Measurements from ENCODE around the gene LRP1-AS. TPM values are rescaled to one million over a fixed set of nuclear protein-coding genes. Genes with fewer than 3 reads are reported as not detected.

Gene LRP1-AS
- total and polyA plus RNA-seq, 10 of the 15 experiments (the other 5 are each of a cell fraction or from before 2014, with no cell fraction given) = not detected

- H3K4me2 ChIP-seq (ENCODE audit: control insufficient read depth, insufficient read depth) = no peak overlapping the region
- H2AFZ ChIP-seq (ENCODE audit: control insufficient read depth, low read depth, low read length) = no peak overlapping the region
- no peaks in the 10 kb centered on the region for H3K36me3 ChIP-seq (ENCODE audit: control insufficient read depth in 2 of 2, insufficient read depth in 2 of 2, low read length in 1 of 2)
- ChIA-PET POLR2A (no interaction called here), RAD21 (ENCODE audit: unreplicated experiment) (no interaction called here), CTCF (interaction anchor here (0.8 to 1.6 kb wide), 2 partner anchors 39 to 41 kb away, joined by 3 to 4 read pairs; no protein-coding TSS in a partner anchor), SMC1A (ENCODE audit: uncharacterized antibody, unreplicated experiment) (no interaction called here)
- DNase-seq (ENCODE audit: low read depth, low spot score) = no peak
- BruUV-seq (replicated peaks) = no TSS peak
- TF ChIP-seq WRNIP1 (IDR thresholded peaks at IDR 0.05; ENCODE audit: borderline replicate concordance, low read depth, low read length) (no peak), RBBP5 (conservative IDR thresholded peaks at IDR 0.05) (no peak), SP1 (IDR thresholded peaks at IDR 0.05; ENCODE audit: low read depth, low read length) (no peak), SMAD5 (IDR thresholded peaks at IDR 0.05; ENCODE audit: low read depth) (no peak), BMI1 (IDR thresholded peaks at IDR 0.05; ENCODE audit: borderline replicate concordance) (no peak), SMARCA5 (IDR thresholded peaks at IDR 0.05) (no peak), KDM1A (IDR thresholded peaks at IDR 0.05; ENCODE audit: borderline replicate concordance) (no peak), SREBF1 (IDR thresholded peaks at IDR 0.05; ENCODE audit: low read length) (no peak), MYC (IDR thresholded peaks at IDR 0.05; ENCODE audit: insufficient read depth, insufficient read length, insufficient replicate concordance, low read length, severe bottlenecking) (no peak), POU2F2 (IDR thresholded peaks at IDR 0.05; ENCODE audit: borderline replicate concordance, low read depth, low read length) (no peak), TCF12 (IDR thresholded peaks at IDR 0.05; ENCODE audit: low read depth, low read length) (no peak), YBX1 (IDR thresholded peaks at IDR 0.05) (no peak), HSF1 (IDR thresholded peaks at IDR 0.05; ENCODE audit: low read depth, low read length) (no peak), MEF2B (IDR thresholded peaks at IDR 0.05; ENCODE audit: partially characterized antibody, poor library complexity, severe bottlenecking) (no peak)
- in situ Hi-C loops (cut with MboI) (no loop called here), intact Hi-C loops (cut with micrococcal nuclease; ENCODE audit: unreplicated experiment) (no loop called here)
- H4K20me1 ChIP-seq (ENCODE audit: control insufficient read depth, insufficient read depth) = no peaks in the 10 kb centered on the region
- H3K9ac ChIP-seq (ENCODE audit: control insufficient read depth, insufficient read depth, low read length) = no peak overlapping the region
- no peaks in the 10 kb centered on the region; a peak in 3 of 4 replicates for H3K27me3 ChIP-seq (replicated peaks in 1 of 2; ENCODE audit: control insufficient read depth in 2 of 2, insufficient read depth in 2 of 2, low read length in 1 of 2)
- no peak for ATAC-seq
- peaks cover 4% of the 10 kb centered on the region; the same call in 1 of the 2 replicates for H3K4me1 ChIP-seq (ENCODE audit: control insufficient read depth, insufficient read depth, low read length)
- 66% methylated on average over 9 of the region's 9 CpGs for WGBS (ENCODE audit: insufficient coverage, insufficient replicate concordance, low lambda C conversion rate, missing lambda C conversion rate)
- no peak overlapping the region for H3K4me3 ChIP-seq
- no peaks in the 10 kb centered on the region for H3K9me3 ChIP-seq (replicated peaks; ENCODE audit: control insufficient read depth, insufficient read depth, low read length)
- H3K79me2 ChIP-seq (ENCODE audit: control insufficient read depth, insufficient read depth, low read length) = no peaks in the 10 kb centered on the region
- H3K27ac ChIP-seq (ENCODE audit: control insufficient read depth, insufficient read depth) = no peak overlapping the region
- FAIRE-seq = no peak
These were observed 12.5 kb downstream of the LRP1-AS start for GRCh38 chr12:57134949-57135348.

Data from GM12878 (cell line).